Esophagus muscularis mucosa (tissue), 4 donors: Measurements from ENCODE around the gene UST.

Experiments used
- EP300 ChIP-seq: sonication (generic); formaldehyde crosslinking; IDR thresholded peaks from one replicate; pipeline ENCODE4 v1.6.1; 2017; ENCODE audit warnings: antibody characterized with exemption
- POLR2A ChIP-seq: fragments of 450-650 bp; IDR thresholded peaks from one replicate; pipeline ENCODE4 v1.6.1; 2017; ENCODE audit warnings: antibody characterized with exemption, moderate library complexity, mild to moderate bottlenecking, low read depth
- POLR2AphosphoS5 ChIP-seq, 2 donors: sonication (generic); formaldehyde crosslinking; IDR thresholded peaks; one replicate each; pipeline ENCODE4 v1.6.1; 2017; ENCODE audit warnings: antibody characterized with exemption in 2 of 2
- TF ChIP-seq, protein P1 (sequence below), 3 experiments: fragments of 200-600 bp in 2 of 3; fragments of 450-650 bp in 1 of 3; sonication (generic) in 2 of 3; IDR thresholded peaks; one replicate each; pipeline ENCODE4 v1.5.1; 2017 to 2019; ENCODE audit warnings: antibody characterized with exemption in 3 of 3, mild to moderate bottlenecking in 2 of 3, moderate library complexity in 1 of 3

DNA sequence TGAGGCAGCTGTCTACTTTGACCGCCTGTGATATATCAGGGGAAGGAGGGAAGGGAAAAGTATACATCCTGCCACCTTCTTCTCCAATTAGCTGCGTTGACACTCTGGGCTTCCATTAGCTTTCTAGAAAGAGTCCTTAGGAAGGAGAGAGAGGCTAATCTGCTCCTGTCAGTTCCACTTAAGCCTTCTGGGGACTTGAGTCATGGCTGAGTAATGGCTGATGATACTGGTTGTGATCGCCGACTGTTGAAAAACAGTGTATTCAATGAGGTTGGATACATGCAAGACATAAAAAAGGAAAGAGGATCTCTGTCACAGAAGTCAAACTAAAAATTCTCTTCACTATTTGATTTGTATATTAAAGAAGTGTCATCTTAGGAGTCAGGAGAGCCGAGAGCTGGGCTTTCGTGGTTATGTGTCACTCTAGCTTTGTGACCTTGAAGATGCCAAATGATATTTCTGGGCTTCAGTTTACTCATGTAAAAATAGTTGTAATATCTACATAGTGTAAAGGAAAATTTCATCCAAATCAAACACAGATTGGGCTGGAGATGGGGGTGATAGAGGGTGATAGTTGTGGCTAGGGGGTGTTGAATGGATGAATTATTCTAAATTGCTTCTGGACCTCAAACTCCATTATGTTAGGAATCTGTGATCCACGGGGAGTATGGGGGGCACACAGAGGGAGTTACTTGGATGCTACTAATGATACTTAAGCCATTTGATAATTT lies 189.0 kb downstream of the UST start:
- TF ChIP-seq EP300 = no peak
- TF ChIP-seq, protein P1, sequence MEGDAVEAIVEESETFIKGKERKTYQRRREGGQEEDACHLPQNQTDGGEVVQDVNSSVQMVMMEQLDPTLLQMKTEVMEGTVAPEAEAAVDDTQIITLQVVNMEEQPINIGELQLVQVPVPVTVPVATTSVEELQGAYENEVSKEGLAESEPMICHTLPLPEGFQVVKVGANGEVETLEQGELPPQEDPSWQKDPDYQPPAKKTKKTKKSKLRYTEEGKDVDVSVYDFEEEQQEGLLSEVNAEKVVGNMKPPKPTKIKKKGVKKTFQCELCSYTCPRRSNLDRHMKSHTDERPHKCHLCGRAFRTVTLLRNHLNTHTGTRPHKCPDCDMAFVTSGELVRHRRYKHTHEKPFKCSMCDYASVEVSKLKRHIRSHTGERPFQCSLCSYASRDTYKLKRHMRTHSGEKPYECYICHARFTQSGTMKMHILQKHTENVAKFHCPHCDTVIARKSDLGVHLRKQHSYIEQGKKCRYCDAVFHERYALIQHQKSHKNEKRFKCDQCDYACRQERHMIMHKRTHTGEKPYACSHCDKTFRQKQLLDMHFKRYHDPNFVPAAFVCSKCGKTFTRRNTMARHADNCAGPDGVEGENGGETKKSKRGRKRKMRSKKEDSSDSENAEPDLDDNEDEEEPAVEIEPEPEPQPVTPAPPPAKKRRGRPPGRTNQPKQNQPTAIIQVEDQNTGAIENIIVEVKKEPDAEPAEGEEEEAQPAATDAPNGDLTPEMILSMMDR (IDR thresholded peaks at IDR 0.05) = no peak
- no peak for TF ChIP-seq POLR2A
- no peak for TF ChIP-seq POLR2AphosphoS5 (IDR thresholded peaks at IDR 0.05)
